ENCODE results near the gene ZNF770.
"Not testable (repeated sequence)": the region's sequence is repeated elsewhere in the genome, so short reads cannot be mapped to it uniquely, and the experiment has no call there.

The ZNF770 gene

DNA sequence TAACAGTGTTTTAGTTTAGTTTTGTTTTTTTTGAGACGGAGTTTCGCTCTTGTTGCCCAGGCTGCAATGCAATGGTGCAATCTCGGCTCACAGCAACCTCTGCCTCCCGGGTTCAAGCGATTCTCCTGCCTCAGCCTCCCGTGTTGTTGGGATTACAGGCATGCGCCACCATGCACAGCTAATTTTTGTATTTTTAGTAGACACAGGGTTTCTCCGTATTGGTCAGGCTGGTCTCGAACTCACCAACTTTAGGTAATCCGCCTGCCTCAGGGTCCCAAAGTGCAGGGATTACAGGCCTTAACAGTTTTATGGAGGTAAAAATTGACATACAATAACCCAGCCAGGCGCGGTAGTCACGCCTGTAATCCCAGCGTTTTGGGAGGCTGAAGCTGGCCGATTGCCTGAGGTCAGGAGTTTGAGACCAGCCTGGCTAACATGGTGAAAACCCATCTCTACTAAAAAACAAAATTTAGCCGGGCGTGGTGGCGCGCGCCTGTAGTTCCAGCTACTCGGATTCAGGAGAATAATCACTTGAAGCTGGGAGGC is 17.9 kb downstream of the ZNF770 start:
- DNase-seq: not testable (repeated sequence)

- DNase-seq: peak; percentile 93
Observed at GRCh38 chr15:34969340-34970097, 18.6 kb downstream of the ZNF770 start, which contains the start of gene AQR. Gene AQR, minus strand, starts transcription at chr15:34969742. Its CDS starts 129 bp downstream, at chr15:34969613.

DNA sequence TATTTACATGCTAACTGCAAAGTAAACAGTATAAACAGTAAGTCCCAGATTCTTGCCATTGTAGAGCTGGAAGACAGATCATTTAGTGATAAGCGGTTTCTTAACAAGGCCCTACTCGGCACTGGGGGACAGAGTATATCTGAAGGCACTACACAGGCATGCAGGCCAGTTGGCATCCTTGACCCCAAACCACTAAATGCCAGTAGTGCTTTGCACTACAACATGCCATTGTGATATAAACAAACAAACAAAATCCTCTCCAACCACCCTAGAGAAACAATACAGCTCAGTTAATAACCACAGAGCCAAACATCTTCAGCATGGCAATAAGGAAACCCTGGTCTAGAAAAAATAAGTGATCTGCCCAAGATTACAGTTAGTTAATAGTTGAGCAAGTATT is 23.8 kb downstream of the ZNF770 start:
- no peak for DNase-seq

GRCh38 chr15:34953851-34954250 is 34.2 kb downstream of the ZNF770 start:
- no peak for DNase-seq

- no peak for DNase-seq
Observed at GRCh38 chr15:34952481-34952880, 35.6 kb downstream of the ZNF770 start.

GRCh38 chr15:34951993-34952392 is 36.1 kb downstream of the ZNF770 start:
- DNase-seq: no peak

- DNase-seq: no peak
Observed at GRCh38 chr15:34944936-34945335, 43.2 kb downstream of the ZNF770 start.

DNA sequence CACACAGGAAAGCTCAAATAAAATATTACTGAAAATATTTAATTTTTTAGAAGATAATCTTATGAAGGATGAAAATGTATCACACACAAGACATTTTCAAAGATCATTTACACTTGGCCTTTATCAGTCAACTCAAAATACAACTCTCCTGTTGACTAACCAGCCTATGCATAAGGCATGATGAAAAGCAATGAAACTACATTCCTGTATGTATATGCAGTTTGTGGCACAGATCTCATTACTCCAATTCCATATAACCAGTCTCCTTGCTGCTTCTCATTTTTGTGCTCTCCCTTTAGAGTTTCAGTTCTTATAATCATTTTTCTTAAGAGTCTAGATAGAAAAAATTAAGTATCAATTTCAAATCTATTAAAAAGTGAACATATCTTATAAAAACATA is 44.4 kb downstream of the ZNF770 start:
- DNase-seq: no peak

- not testable (repeated sequence) for DNase-seq
Observed at GRCh38 chr15:34943264-34943663, 44.8 kb downstream of the ZNF770 start.

- DNase-seq: no peak
Observed at GRCh38 chr15:34942363-34942762, 45.7 kb downstream of the ZNF770 start.

GRCh38 chr15:34941831-34942230 is 46.3 kb downstream of the ZNF770 start:
- no peak for DNase-seq

GRCh38 chr15:34941185-34941698 is 46.8 kb downstream of the ZNF770 start:
- DNase-seq: no peak

DNA sequence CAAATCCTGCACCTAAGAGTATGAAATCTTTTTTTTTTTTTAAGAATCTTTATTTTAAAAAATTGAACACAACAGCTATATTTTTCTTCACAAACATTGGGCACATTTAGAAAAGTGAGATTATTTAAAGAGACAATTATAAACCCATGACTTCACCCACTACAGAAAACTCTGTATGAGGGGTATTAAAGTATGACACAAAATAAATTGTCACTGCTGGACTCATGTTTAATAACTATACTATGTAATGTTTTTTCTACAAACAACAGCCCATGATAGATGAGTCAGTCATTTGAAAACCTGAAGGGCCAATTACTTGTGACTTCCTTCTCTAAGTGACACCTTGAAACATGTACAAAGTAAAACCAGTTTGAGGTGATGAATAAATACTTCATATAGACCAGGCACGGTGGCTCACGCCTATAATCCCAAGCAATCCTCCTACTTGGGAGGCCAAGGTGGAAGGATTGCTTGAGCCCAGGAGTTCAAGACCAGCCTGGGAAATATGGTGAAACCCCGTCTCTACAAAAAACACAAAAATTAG is 54.6 kb downstream of the ZNF770 start:
- DNase-seq: no peak

DNA sequence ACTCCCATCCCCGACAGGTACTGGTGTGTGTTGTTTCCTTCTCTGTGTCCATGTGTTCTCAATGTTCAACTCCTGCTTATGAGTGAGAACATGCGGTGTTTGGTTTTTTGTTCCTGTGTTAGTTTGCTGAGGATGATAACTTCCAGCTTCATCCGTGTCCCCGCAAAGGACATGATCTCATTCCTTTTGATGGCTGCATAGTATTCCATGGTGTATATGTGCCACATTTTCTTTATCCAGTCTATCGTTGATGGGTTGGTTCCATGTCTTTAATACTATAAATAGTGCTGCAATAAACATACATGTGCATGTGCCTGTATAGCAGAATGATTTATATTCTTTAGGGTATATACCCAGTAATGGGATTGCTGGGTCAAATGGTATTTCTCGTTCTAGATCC is 59.7 kb downstream of the ZNF770 start:
- not testable (repeated sequence) for DNase-seq

Measured in RPMI8226 (cell line).